ENCODE data around the gene AQP10. TPM values are rescaled to one million over a fixed set of nuclear protein-coding genes. Genes with fewer than 3 reads are reported as not detected.
A peak's percentile ranks its signal among the peaks of the same experiment; 100 is the strongest.
"Not testable (repeated sequence)": the region's sequence is repeated elsewhere in the genome, so short reads cannot be mapped to it uniquely, and the experiment has no call there.

AQP10 gene
- total and polyA plus RNA-seq, 2 donors from 2014 or later = not detected

DNA sequence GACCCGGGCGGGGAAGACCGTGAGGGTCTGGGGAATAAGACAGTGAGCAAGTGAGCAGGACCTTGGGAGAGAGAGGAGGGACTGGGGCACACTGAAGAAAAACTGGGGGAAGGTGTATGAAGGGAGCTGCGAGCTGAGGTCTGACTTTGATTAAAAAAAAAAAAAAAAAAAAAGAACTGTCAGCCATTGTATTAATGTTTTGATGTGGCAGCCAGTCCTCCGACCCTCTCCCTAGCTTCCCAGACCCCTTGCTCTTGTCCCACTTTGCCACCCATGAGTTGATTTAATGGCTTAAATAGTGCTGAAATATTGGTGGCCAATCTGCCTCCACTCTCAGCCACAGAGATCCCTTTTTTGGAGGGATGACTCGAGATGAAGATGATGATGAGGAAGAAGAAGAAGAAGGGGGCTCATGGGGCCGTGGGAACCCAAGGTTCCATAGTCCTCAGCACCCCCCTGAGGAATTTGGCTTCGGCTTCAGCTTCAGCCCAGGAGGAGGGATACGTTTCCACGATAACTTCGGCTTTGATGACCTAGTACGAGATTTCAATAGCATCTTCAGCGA lies 47.8 kb upstream of the AQP10 start:
- no peak for TF ChIP-seq CTCF (IDR thresholded peaks at IDR 0.05; ENCODE audit: borderline replicate concordance, extremely low read depth, insufficient read depth)
- Histone ChIP-seq H3K27me3 (ENCODE audit: control insufficient read depth, insufficient read depth, low read length) (no peaks in the 10 kb centered on the region), H3K9ac (ENCODE audit: low read length in 3 of 3) (peak overlapping the region; percentile 79 to 99 (median 95)), H3K9me3 (ENCODE audit: control insufficient read depth in 2 of 3, insufficient read depth in 1 of 3, low read length in 3 of 3) (no peaks in the 10 kb centered on the region), H3K4me1 (ENCODE audit: control insufficient read depth in 2 of 3, insufficient read depth in 2 of 3, low read depth in 1 of 3, low read length in 3 of 3) (peaks cover 0 to 4% (median 0%) of the 10 kb centered on the region in 3 donors), H3K4me3 (ENCODE audit: low read length in 3 of 3) (peak overlapping the region; percentile 83 to 99 (median 93)), H3K36me3 (ENCODE audit: control insufficient read depth in 2 of 3, insufficient read depth in 3 of 3, low read length in 3 of 3) (peaks cover 2 to 17% (median 14%) of the 10 kb centered on the region in 3 donors), H3K27ac (ENCODE audit: low read depth in 2 of 2, low read length in 2 of 2) (peak overlapping the region; percentile 82 to 87)
- no peak for FAIRE-seq
- intact Hi-C loops (cut with DNase I) = no loop called here
- peak in 2 of 5 donors; percentile 34 to 43 for DNase-seq

GRCh38 chr1:154276797-154277196 lies 44.1 kb upstream of the AQP10 start:
- intact Hi-C loops (cut with DNase I) = no loop called here
- FAIRE-seq = no peak

GRCh38 chr1:154287591-154287990 lies 33.3 kb upstream of the AQP10 start:
- H3K27me3 ChIP-seq (ENCODE audit: control insufficient read depth, insufficient read depth, low read length); FAIRE-seq; H3K4me3 ChIP-seq (ENCODE audit: low read length in 3 of 3); DNase-seq; H3K9ac ChIP-seq (ENCODE audit: low read length in 3 of 3); intact Hi-C loops (cut with DNase I); H3K36me3 ChIP-seq (ENCODE audit: control insufficient read depth in 2 of 3, insufficient read depth in 3 of 3, low read length in 3 of 3); H3K27ac ChIP-seq (ENCODE audit: low read depth in 2 of 2, low read length in 2 of 2); H3K9me3 ChIP-seq (ENCODE audit: control insufficient read depth in 2 of 3, insufficient read depth in 1 of 3, low read length in 3 of 3); H3K4me1 ChIP-seq (ENCODE audit: control insufficient read depth in 2 of 3, insufficient read depth in 2 of 3, low read depth in 1 of 3, low read length in 3 of 3): not testable (repeated sequence)

More at GRCh38 chr1:154276797-154277196, 44.1 kb upstream of the AQP10 start:
- no peak for DNase-seq
- Histone ChIP-seq H3K27me3 (ENCODE audit: control insufficient read depth, insufficient read depth, low read length) (no peaks in the 10 kb centered on the region), H3K9me3 (ENCODE audit: control insufficient read depth in 2 of 3, insufficient read depth in 1 of 3, low read length in 3 of 3) (no peaks in the 10 kb centered on the region), H3K36me3 (ENCODE audit: control insufficient read depth in 2 of 3, insufficient read depth in 3 of 3, low read length in 3 of 3) (peaks cover 0 to 6% (median 3%) of the 10 kb centered on the region in 3 donors), H3K9ac (ENCODE audit: low read length in 3 of 3) (no peak overlapping the region), H3K27ac (ENCODE audit: low read depth in 2 of 2, low read length in 2 of 2) (no peak overlapping the region), H3K4me3 (ENCODE audit: low read length in 3 of 3) (no peak overlapping the region), H3K4me1 (ENCODE audit: control insufficient read depth in 2 of 3, insufficient read depth in 2 of 3, low read depth in 1 of 3, low read length in 3 of 3) (peaks cover 0 to 4% (median 0%) of the 10 kb centered on the region in 3 donors)
- TF ChIP-seq CTCF (IDR thresholded peaks at IDR 0.05; ENCODE audit: borderline replicate concordance, extremely low read depth, insufficient read depth) = no peak

GRCh38 chr1:154288661-154289060 lies 32.2 kb upstream of the AQP10 start:
- TF ChIP-seq CTCF (IDR thresholded peaks at IDR 0.05; ENCODE audit: borderline replicate concordance, extremely low read depth, insufficient read depth) = no peak
- Histone ChIP-seq H3K27ac (ENCODE audit: low read depth in 2 of 2, low read length in 2 of 2) (no peak overlapping the region), H3K9ac (ENCODE audit: low read length in 3 of 3) (no peak overlapping the region), H3K4me1 (ENCODE audit: control insufficient read depth in 2 of 3, insufficient read depth in 2 of 3, low read depth in 1 of 3, low read length in 3 of 3) (no peaks in the 10 kb centered on the region), H3K9me3 (ENCODE audit: control insufficient read depth in 2 of 3, insufficient read depth in 1 of 3, low read length in 3 of 3) (no peaks in the 10 kb centered on the region), H3K27me3 (ENCODE audit: control insufficient read depth, insufficient read depth, low read length) (no peaks in the 10 kb centered on the region), H3K36me3 (ENCODE audit: control insufficient read depth in 2 of 3, insufficient read depth in 3 of 3, low read length in 3 of 3) (no peaks in the 10 kb centered on the region), H3K4me3 (ENCODE audit: low read length in 3 of 3) (no peak overlapping the region)
- DNase-seq = no peak
- intact Hi-C loops (cut with DNase I) = no loop called here
- no peak for FAIRE-seq
